MCF 10A (cell line): ENCODE results near the gene VEGFB. TPM values are rescaled to one million over a fixed set of nuclear protein-coding genes. Genes with fewer than 3 reads are reported as not detected.

ENCODE experiments used
- BruUV-seq: library from RNA; stranded (reverse); fragments of 400-500 nt; replicated peaks from 2 replicates; lab custom pipeline; 2021; lab: Mats Ljungman, UMichigan
- CTCF ChIA-PET: fragments of 300-600 bp; sonication (Branson Sonifier 250); formaldehyde crosslinking; extraction: SDS; loops from one replicate; lab custom pipeline; 2021; ENCODE audit warnings: antibody characterized with exemption, inconsistent platforms; lab: Yijun Ruan, JAX
- POLR2A ChIA-PET: fragments of 300-600, 350-650 bp; sonication (Branson Sonifier 250); formaldehyde crosslinking; extraction: SDS; loops from one replicate; lab custom pipeline; 2020; ENCODE audit warnings: antibody characterized with exemption, inconsistent platforms; lab: Yijun Ruan, JAX
- DNase-seq: peaks from one replicate; pipeline ENCODE4 v3.0.0-alpha.2; 2018; ENCODE audit not compliant: unreplicated experiment
- H3K27ac Mint-ChIP-seq: one replicate; pipeline ENCODE4 v1.8.0; 2022; ENCODE audit warnings: mild to moderate bottlenecking, low read depth, mixed read lengths; ENCODE audit not compliant: unreplicated experiment
- H3K27me3 Mint-ChIP-seq: one replicate; pipeline ENCODE4 v1.8.0; 2022; ENCODE audit warnings: mixed read lengths; ENCODE audit not compliant: insufficient read depth, unreplicated experiment
- H3K36me3 Mint-ChIP-seq: one replicate; pipeline ENCODE4 v1.8.0; 2022; ENCODE audit warnings: mild to moderate bottlenecking, moderate library complexity, mixed read lengths; ENCODE audit not compliant: insufficient read depth, unreplicated experiment
- H3K4me1 Mint-ChIP-seq: one replicate; pipeline ENCODE4 v1.8.0; 2022; ENCODE audit warnings: mixed read lengths; ENCODE audit not compliant: insufficient read depth, unreplicated experiment
- H3K4me3 Mint-ChIP-seq: one replicate; pipeline ENCODE4 v1.8.0; 2022; ENCODE audit warnings: mild to moderate bottlenecking, moderate library complexity, mixed read lengths; ENCODE audit not compliant: unreplicated experiment
- H3K9me3 Mint-ChIP-seq: one replicate; pipeline ENCODE4 v1.8.0; 2022; ENCODE audit warnings: mixed read lengths; ENCODE audit not compliant: unreplicated experiment
- intact Hi-C: fragments of 100-400 bp; cut with micrococcal nuclease; formaldehyde crosslinking; loops from 2 replicates; pipeline ENCODE4 v1.14.1; 2022
- total RNA-seq: library from RNA; stranded (reverse); gene quantifications from 2 replicates; pipeline ENCODE4 v1.2.3, GENCODE V29; 2022
- TF ChIP-seq, protein P1 (sequence below): fragments of 200-600 bp; IDR thresholded peaks from one replicate; pipeline ENCODE4 v1.8.0; 2022; ENCODE audit warnings: antibody characterized with exemption, mild to moderate bottlenecking; ENCODE audit not compliant: unreplicated experiment

Gene VEGFB
- total RNA-seq, 1 experiment from 2014 or later, result 46.0 TPM

DNA sequence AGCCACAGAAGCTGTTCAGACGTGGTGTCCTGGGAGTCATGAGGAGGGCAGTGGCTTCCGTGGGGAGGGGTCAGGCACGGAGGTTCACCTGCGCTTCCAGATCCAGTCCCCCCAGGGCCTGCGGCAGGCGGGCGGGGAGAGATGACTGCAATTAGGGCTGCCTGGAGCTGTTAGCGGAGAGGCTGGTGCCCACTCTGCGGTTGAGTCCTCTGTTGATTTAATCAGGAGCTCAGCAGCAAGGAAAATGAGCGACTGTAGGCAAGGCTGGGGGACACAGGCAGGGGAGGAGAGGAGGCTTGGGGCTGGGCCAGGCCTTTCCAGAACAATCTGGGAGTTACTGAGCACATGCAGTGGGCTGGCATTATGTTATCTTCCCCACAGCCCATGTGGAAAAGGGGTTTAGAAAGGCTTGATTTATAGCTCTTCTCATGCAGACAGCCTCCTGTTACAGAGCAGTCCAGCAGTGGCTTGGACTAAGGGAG is 30.0 kb downstream of the VEGFB start:
- Mint-ChIP-seq H3K4me1 (peaks cover 23% of the 10 kb centered on the region), H3K27ac (no peak overlapping the region), H3K9me3 (no peaks in the 10 kb centered on the region), H3K4me3 (no peak overlapping the region), H3K27me3 (no peaks in the 10 kb centered on the region), H3K36me3 (peaks cover 58% of the 10 kb centered on the region)
- BruUV-seq, result no TSS peak
- CTCF ChIA-PET, result interaction anchor here (0.9 to 3.3 kb wide), 6 partner anchors 10 to 37 kb away, joined by 3 to 14 read pairs (median 5); partner anchors contain the start of gene PLCB3
- no peak for DNase-seq
- intact Hi-C loops, result no loop called here
- POLR2A ChIA-PET, result interaction anchor here (0.6 to 0.7 kb wide), 2 partner anchors 21 to 23 kb away, joined by 3 read pairs; partner anchors contain the start of gene FKBP2
- TF ChIP-seq, protein P1, sequence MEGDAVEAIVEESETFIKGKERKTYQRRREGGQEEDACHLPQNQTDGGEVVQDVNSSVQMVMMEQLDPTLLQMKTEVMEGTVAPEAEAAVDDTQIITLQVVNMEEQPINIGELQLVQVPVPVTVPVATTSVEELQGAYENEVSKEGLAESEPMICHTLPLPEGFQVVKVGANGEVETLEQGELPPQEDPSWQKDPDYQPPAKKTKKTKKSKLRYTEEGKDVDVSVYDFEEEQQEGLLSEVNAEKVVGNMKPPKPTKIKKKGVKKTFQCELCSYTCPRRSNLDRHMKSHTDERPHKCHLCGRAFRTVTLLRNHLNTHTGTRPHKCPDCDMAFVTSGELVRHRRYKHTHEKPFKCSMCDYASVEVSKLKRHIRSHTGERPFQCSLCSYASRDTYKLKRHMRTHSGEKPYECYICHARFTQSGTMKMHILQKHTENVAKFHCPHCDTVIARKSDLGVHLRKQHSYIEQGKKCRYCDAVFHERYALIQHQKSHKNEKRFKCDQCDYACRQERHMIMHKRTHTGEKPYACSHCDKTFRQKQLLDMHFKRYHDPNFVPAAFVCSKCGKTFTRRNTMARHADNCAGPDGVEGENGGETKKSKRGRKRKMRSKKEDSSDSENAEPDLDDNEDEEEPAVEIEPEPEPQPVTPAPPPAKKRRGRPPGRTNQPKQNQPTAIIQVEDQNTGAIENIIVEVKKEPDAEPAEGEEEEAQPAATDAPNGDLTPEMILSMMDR, result no peak

DNA sequence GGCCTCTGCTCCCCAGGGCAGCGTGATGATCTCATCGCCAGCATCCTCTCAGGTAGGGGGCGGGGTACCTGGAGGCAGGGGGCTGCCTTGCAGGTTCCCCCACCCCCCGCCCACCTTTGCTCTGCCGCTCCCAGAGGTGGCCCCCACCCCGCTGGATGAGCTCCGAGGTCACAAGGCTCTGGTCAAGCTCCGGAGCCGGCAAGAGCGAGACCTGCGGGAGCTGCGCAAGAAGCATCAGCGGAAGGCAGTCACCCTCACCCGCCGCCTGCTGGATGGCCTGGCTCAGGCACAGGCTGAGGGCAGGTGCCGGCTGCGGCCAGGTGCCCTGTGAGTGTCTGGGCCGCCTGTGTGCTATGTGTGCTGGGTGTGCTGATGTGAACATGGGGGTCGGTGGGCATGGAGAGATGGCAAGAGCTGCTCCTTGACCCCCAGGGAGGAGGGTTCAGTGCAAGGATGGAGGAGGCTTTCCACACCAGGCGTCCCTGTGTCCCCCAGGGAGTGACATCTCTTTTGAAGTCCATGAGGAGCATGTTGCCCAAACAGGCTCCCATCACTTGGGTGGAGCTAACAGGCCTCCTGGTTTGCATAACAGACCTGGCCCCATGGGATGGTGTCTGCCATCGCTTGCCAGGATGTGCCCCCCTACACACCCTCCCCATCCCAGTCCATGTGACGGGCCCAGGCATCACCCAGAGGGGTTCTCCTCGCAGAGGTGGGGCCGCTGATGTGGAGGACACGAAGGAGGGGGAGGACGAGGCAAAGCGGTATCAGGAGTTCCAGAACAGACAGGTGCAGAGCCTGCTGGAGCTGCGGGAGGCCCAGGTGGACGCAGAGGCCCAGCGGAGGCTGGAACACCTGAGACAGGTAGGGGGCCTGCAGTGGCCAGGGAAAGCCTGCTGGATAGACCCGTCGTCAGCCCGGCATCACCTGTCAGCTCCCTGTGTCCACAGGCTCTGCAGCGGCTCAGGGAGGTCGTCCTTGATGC is 31.1 kb downstream of the VEGFB start:
- H3K9me3 Mint-ChIP-seq, result no peaks in the 10 kb centered on the region
- peaks cover 60% of the 10 kb centered on the region for H3K36me3 Mint-ChIP-seq
- TF ChIP-seq, protein P1, result no peak
- CTCF ChIA-PET, result interaction anchor here (0.6 to 1.2 kb wide), 5 partner anchors 8 to 116 kb away, joined by 3 to 6 read pairs (median 4); partner anchors contain the start of gene PLCB3
- H3K4me1 Mint-ChIP-seq, result peaks cover 23% of the 10 kb centered on the region
- POLR2A ChIA-PET, result interaction anchor here (0.6 kb wide), 1 partner anchor 20 kb away, joined by 3 read pairs; no protein-coding TSS in a partner anchor
- intact Hi-C loops, result no loop called here
- H3K27me3 Mint-ChIP-seq, result no peaks in the 10 kb centered on the region
- no peak overlapping the region for H3K27ac Mint-ChIP-seq
- H3K4me3 Mint-ChIP-seq, result no peak overlapping the region
- no TSS peak for BruUV-seq
- DNase-seq, result no peak

DNA sequence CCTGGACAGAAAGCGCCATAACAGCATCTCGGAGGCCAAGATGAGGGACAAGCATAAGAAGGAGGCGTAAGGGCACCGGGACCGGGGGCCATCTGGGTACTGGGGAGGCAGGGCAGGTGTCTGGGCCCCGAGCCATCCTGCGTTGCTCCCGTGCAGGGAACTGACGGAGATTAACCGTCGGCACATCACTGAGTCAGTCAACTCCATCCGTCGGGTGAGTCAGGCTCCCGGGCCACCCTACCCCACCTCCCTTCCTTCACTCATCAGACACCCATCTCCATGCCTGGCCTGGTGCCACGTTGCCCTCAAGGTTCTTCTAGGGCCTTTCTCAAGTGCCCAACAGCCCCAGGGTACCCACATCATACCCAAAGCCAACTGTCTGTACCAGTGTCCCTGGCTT is 32.0 kb downstream of the VEGFB start:
- BruUV-seq, result no TSS peak
- Mint-ChIP-seq H3K9me3 (no peaks in the 10 kb centered on the region), H3K36me3 (peaks cover 60% of the 10 kb centered on the region), H3K27me3 (no peaks in the 10 kb centered on the region), H3K4me1 (peaks cover 23% of the 10 kb centered on the region), H3K4me3 (no peak overlapping the region), H3K27ac (peak overlapping the region; percentile 27)
- ChIA-PET CTCF (interaction anchor here (1.0 to 4.1 kb wide), 2 partner anchors 16 to 117 kb away, joined by 4 to 36 read pairs; partner anchors contain the start of gene PLCB3), POLR2A (interaction anchor here (5.8 to 7.6 kb wide), 2 partner anchors 16 to 19 kb away, joined by 75 to 125 read pairs; partner anchors contain the start of genes BAD, GPR137 and PPP1R14B)
- peak; percentile 56 for DNase-seq
- intact Hi-C loops, result no loop called here
- TF ChIP-seq, protein P1, result no peak
